Gastroesophageal sphincter (tissue), 4 donors: ENCODE results near the gene CDK14. TPM values are rescaled to one million over a fixed set of nuclear protein-coding genes. Genes with fewer than 3 reads are reported as not detected.

ENCODE experiments used
- ATAC-seq: fragments of 150-250 bp; one replicate; pipeline ENCODE4 v1.9.1; 2016; ENCODE audit warnings: mild to moderate bottlenecking, moderate library complexity
- H3K27ac ChIP-seq, 4 donors: fragments of 200-600 bp; sonication (generic) in 3 of 4; 1 replicate in 3 of 4; 2 replicates in 1 of 4; pipeline ENCODE4 v1.5.1; 2016 to 2019
- H3K27me3 ChIP-seq: fragments of 200-600 bp; sonication (generic); one replicate; pipeline ENCODE4 v1.5.1; 2019
- H3K36me3 ChIP-seq, 2 donors: fragments of 200-600 bp; sonication (generic); one replicate each; pipeline ENCODE4 v1.5.1; 2019; ENCODE audit warnings: control low read depth in 1 of 2
- H3K4me1 ChIP-seq, 3 donors: fragments of 200-600 bp; sonication (generic); 1 replicate in 2 of 3; 2 replicates in 1 of 3; pipeline ENCODE4 v1.5.1; 2016 to 2019; ENCODE audit warnings: control low read depth in 2 of 3
- H3K4me3 ChIP-seq, 2 donors: fragments of 200-600 bp; sonication (generic); one replicate each; pipeline ENCODE4 v1.5.1; 2019; ENCODE audit warnings: mild to moderate bottlenecking in 1 of 2, moderate library complexity in 1 of 2
- H3K9me3 ChIP-seq, 3 donors: fragments of 200-600 bp; sonication (generic); one replicate each; pipeline ENCODE4 v1.5.1; 2017 to 2019; ENCODE audit warnings: control low read depth in 2 of 3
- CTCF ChIP-seq, 4 experiments: fragments of 200-600 bp in 2 of 4; fragments of 450-650 bp in 2 of 4; sonication (generic) in 1 of 4; IDR thresholded peaks; one replicate each; pipeline ENCODE4 v1.5.1; 2017 to 2019; ENCODE audit warnings: antibody characterized with exemption in 4 of 4, mild to moderate bottlenecking in 2 of 4, moderate library complexity in 2 of 4
- EP300 ChIP-seq: sonication (generic); formaldehyde crosslinking; IDR thresholded peaks from one replicate; pipeline ENCODE4 v1.6.1; 2017; ENCODE audit warnings: antibody characterized with exemption, mild to moderate bottlenecking
- POLR2A ChIP-seq, 2 donors: fragments of 450-650 bp; IDR thresholded peaks; one replicate each; pipeline ENCODE4 v1.6.1; 2017; ENCODE audit warnings: antibody characterized with exemption in 2 of 2, mild to moderate bottlenecking in 2 of 2, moderate library complexity in 1 of 2
- POLR2AphosphoS5 ChIP-seq: sonication (generic); formaldehyde crosslinking; IDR thresholded peaks from one replicate; pipeline ENCODE4 v1.6.1; 2017; ENCODE audit warnings: antibody characterized with exemption
- WGBS, 2 donors: methylation state at CpG; one replicate each; pipeline ENCODE4 v1.1.5; 2018; ENCODE audit warnings: low coverage in 1 of 2; 5-methylcytosine and 5-hydroxymethylcytosine counted together
- total RNA-seq, 4 donors: library from RNA; depleted of rRNA; stranded (reverse); fragments of >200 nt; gene quantifications; one replicate each; pipeline ENCODE4 v1.1.0, GENCODE V29; 2016

Gene CDK14
- total RNA-seq, 4 donors from 2014 or later = 14.8 to 28.7 (median 18.4) TPM

GRCh38 chr7:91019686-91020385, 423.7 kb downstream of the CDK14 start:
- 100% methylated on average over 1 to 2 of the region's 2 CpGs for WGBS, 2 donors
- no peak for ATAC-seq
- Histone ChIP-seq H3K27me3 (no peaks in the 10 kb centered on the region), H3K9me3 (no peaks in the 10 kb centered on the region), H3K27ac (no peak overlapping the region), H3K4me1 (no peaks in the 10 kb centered on the region), H3K4me3 (no peak overlapping the region), H3K36me3 (no peaks in the 10 kb centered on the region)
- TF ChIP-seq EP300 = no peak
- no peak for TF ChIP-seq POLR2AphosphoS5
- no peak for TF ChIP-seq POLR2A (IDR thresholded peaks at IDR 0.05)
- TF ChIP-seq CTCF (IDR thresholded peaks at IDR 0.05) = no peak

- Histone ChIP-seq H3K9me3 (no peaks in the 10 kb centered on the region), H3K27ac (no peak overlapping the region), H3K36me3 (no peaks in the 10 kb centered on the region), H3K27me3 (no peaks in the 10 kb centered on the region), H3K4me3 (no peak overlapping the region), H3K4me1 (no peaks in the 10 kb centered on the region)
- no peak for ATAC-seq
- 56 to 88% methylated on average over 3 of the region's 3 CpGs for WGBS, 2 donors
- TF ChIP-seq EP300 (no peak), CTCF (IDR thresholded peaks at IDR 0.05) (no peak), POLR2A (IDR thresholded peaks at IDR 0.05) (no peak), POLR2AphosphoS5 (no peak)
These were observed 424.7 kb downstream of the CDK14 start for GRCh38 chr7:91020636-91021385.

- no peak for ATAC-seq
- no peak for TF ChIP-seq POLR2A (IDR thresholded peaks at IDR 0.05)
- no peak for TF ChIP-seq EP300
- no peak for TF ChIP-seq POLR2AphosphoS5
- no peak for TF ChIP-seq CTCF (IDR thresholded peaks at IDR 0.05)
- H3K4me3 ChIP-seq = no peak overlapping the region
- no peaks in the 10 kb centered on the region for H3K9me3 ChIP-seq
- WGBS, 2 donors = 64% methylated on average over 1 of the region's 1 CpG; no CpG with 5 or more reads in 1 of the 2 donors
- H3K36me3 ChIP-seq = no peaks in the 10 kb centered on the region
- H3K4me1 ChIP-seq = no peaks in the 10 kb centered on the region
- no peaks in the 10 kb centered on the region for H3K27me3 ChIP-seq
- no peak overlapping the region for H3K27ac ChIP-seq
These were observed 425.8 kb downstream of the CDK14 start for GRCh38 chr7:91021956-91022355.

- Histone ChIP-seq H3K27me3 (no peaks in the 10 kb centered on the region), H3K4me1 (no peaks in the 10 kb centered on the region), H3K36me3 (no peaks in the 10 kb centered on the region), H3K27ac (no peak overlapping the region), H3K4me3 (no peak overlapping the region), H3K9me3 (no peaks in the 10 kb centered on the region)
- 86 to 95% methylated on average over 1 to 2 of the region's 2 CpGs for WGBS, 2 donors
- TF ChIP-seq CTCF (IDR thresholded peaks at IDR 0.05) = no peak
- TF ChIP-seq EP300 = no peak
- no peak for TF ChIP-seq POLR2AphosphoS5
- TF ChIP-seq POLR2A (IDR thresholded peaks at IDR 0.05) = no peak
- no peak for ATAC-seq
These were observed 429.8 kb downstream of the CDK14 start for GRCh38 chr7:91025906-91026390.
